Spinal cord (tissue), 10 donors: Measurements from ENCODE around the gene OR9Q1. TPM values are rescaled to one million over a fixed set of nuclear protein-coding genes. Genes with fewer than 3 reads are reported as not detected.

ENCODE experiments used
- DNase-seq, 6 donors: peaks; one replicate each; pipeline versions ENCODE4 v3.0.0 to v3.0.0-alpha.2; 2013 to 2015; ENCODE audit warnings: low spot score in 6 of 6, low read depth in 4 of 6
- H3K27ac ChIP-seq: one replicate; pipeline ENCODE4 v1.5.1; 2013; ENCODE audit warnings: low read depth, low read length, control low read depth
- H3K27me3 ChIP-seq: one replicate; pipeline ENCODE4 v1.6.1; 2013; ENCODE audit warnings: low read length; ENCODE audit not compliant: control insufficient read depth, insufficient read depth
- H3K36me3 ChIP-seq: one replicate; pipeline ENCODE4 v1.6.1; 2013; ENCODE audit warnings: low read length; ENCODE audit not compliant: control insufficient read depth, insufficient read depth
- H3K4me1 ChIP-seq: one replicate; pipeline ENCODE4 v1.6.1; 2013; ENCODE audit warnings: low read length; ENCODE audit not compliant: control insufficient read depth, insufficient read depth
- H3K4me3 ChIP-seq: one replicate; pipeline ENCODE4 v1.5.1; 2013; ENCODE audit warnings: low read depth, low read length, control low read depth
- H3K9me3 ChIP-seq: one replicate; pipeline ENCODE4 v1.6.1; 2013; ENCODE audit warnings: low read length; ENCODE audit not compliant: control insufficient read depth, insufficient read depth
- WGBS: methylation state at CpG from one replicate; pipeline ENCODE4 v1.1.5; 2013; ENCODE audit warnings: missing lambda C conversion rate; ENCODE audit not compliant: insufficient coverage; 5-methylcytosine and 5-hydroxymethylcytosine counted together
- polyA plus RNA-seq, 2 donors: library from polyadenylated mRNA; unstranded; fragments of 120-200 nt; gene quantifications; one replicate each; pipeline ENCODE4 v1.2.1, GENCODE V29; 2013; ENCODE audit not compliant: insufficient read length in 2 of 2
- total RNA-seq, 2 donors: library from RNA; depleted of rRNA in 1 of 2; stranded (reverse); fragments of 120-200 nt in 1 of 2; fragments of >200 nt in 1 of 2; gene quantifications; one replicate each; pipeline versions ENCODE4 v1.2.3 to v1.2.4, GENCODE V29; 2013 to 2014
- donor health status: healthy.

OR9Q1 gene
- total and polyA plus RNA-seq, 4 donors, result not detected

DNA sequence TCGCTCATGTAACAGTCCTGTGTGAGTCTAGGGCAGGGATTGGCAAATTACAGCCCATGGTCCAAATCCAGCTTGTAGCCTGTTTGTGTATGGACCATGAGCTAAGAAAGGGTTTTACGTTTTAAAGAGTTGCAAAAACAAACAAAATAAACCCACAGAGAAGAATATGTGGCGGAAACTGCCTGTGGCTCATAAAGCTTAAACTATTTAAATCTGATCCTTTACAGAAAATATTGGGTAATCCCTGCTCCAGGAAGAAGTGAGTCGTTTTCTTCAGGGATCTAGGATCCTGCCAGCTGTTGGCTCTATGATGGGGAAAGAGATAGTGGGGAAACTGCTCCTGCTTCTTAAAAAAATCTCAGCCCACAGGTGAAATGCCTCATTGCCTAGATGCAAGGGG is 3.7 kb downstream of the OR9Q1 start:
- 91% methylated on average over 1 of the region's 4 CpGs for WGBS
- peak overlapping the region; percentile 7 for H3K27ac ChIP-seq
- no peaks in the 10 kb centered on the region for H3K9me3 ChIP-seq

DNA sequence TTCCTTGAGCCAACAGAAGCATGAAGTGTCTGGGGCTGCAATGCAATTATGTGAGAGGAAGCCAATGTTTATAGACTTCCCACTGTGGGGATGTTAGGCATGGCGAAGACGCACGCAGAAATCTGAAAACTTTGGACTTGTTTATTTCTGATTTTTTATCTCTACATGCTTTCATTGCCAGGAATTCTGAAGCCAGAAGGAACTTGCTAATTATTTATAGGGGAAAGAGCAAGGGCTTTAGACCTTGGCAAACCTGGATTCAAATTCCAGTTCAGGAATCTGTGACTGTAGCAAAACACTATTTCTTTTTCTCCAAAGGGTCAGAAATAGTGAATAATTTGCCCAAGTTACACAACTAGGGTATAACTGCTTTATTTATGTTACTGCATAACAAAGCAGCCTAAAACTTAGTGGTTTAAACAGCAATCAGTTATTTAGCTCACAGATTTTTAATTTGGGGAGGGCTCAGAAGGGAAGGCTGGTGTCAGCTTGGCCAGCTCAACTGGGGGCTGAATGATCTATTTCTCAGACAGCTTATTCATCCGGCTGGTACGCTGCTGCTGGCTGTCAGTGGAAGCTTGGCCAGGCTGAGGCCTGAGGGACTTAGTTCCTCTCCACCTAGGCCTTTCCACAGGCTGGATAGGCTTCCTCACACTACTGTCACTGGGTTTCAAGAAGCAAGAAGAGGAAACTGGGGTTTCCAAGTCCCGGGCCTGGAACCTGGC is 5.2 kb downstream of the OR9Q1 start:
- peak in 1 of 6 donors; percentile 16 for DNase-seq
- no peaks in the 10 kb centered on the region for H3K9me3 ChIP-seq
- no peaks in the 10 kb centered on the region for H3K27me3 ChIP-seq
- H3K27ac ChIP-seq, result peak overlapping the region; percentile 52
- H3K4me3 ChIP-seq, result no peak overlapping the region
- peaks cover 19% of the 10 kb centered on the region for H3K4me1 ChIP-seq
- no peaks in the 10 kb centered on the region for H3K36me3 ChIP-seq
- WGBS, result 70% methylated on average over 2 of the region's 6 CpGs

More for the DNA sequence above, 3.7 kb downstream of the OR9Q1 start:
- Histone ChIP-seq H3K27me3 (no peaks in the 10 kb centered on the region), H3K36me3 (no peaks in the 10 kb centered on the region), H3K4me3 (no peak overlapping the region), H3K4me1 (peaks cover 19% of the 10 kb centered on the region)
- no peak for DNase-seq

DNA sequence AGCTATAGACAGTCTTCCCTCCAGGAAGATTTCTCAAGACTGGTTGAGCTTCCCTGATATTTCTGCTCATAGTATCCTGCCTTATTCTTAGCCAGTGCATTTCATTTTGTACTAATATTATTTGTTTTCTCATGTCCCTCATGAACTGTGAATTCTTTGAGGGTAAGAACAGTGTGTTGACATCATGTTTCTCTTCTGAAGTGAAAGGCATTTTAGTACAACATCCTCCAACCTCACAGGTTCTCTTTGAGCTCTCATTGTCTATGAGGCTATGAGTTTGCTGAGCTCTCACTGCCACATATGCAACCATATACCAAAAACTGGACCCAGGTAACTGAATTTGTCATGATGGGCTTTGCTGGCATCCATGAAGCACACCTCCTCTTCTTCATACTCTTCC is 7.0 kb downstream of the OR9Q1 start, which contains the start of gene OR6Q1:
Gene OR6Q1, plus strand, starts transcription at position 301 of the 400 bp plus-strand sequence. Its CDS starts 0 bp downstream, at position 301.
- H3K4me3 ChIP-seq, result no peak within 1 kb of the TSS
- H3K27me3 ChIP-seq, result no peaks in the 10 kb centered on the region
- no peak within 1 kb of the TSS for H3K27ac ChIP-seq
- DNase-seq, result no peak
- H3K4me1 ChIP-seq, result peaks cover 10% of the 10 kb centered on the region
- H3K9me3 ChIP-seq, result no peaks in the 10 kb centered on the region
- H3K36me3 ChIP-seq, result no peaks in the 10 kb centered on the region

DNA sequence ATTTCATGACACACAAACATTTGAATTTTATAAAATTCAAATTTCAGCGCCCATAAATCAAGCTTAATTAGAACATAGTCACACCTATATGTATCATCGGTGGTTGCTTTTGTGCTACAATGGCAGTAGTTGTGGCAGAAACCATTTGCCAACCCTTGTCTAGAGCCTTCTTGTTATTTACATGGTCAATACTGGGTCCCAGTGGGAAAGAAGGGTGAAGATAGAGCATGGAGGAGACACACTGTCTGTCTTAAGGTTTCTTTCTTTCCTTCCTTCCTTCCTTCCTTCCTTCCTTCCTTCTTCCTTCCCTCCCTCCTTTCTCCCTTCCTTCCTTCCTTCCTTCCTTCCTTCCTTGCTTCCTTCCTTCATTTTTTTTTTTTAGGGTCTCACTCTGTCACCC is 10.8 kb downstream of the OR9Q1 start:
- Histone ChIP-seq H3K27ac (no peak overlapping the region), H3K27me3 (no peaks in the 10 kb centered on the region), H3K4me3 (no peak overlapping the region), H3K36me3 (no peaks in the 10 kb centered on the region), H3K4me1 (no peaks in the 10 kb centered on the region), H3K9me3 (no peaks in the 10 kb centered on the region)
- no CpG with 5 or more reads among the region's 2 CpGs for WGBS
- DNase-seq, result no peak

DNA sequence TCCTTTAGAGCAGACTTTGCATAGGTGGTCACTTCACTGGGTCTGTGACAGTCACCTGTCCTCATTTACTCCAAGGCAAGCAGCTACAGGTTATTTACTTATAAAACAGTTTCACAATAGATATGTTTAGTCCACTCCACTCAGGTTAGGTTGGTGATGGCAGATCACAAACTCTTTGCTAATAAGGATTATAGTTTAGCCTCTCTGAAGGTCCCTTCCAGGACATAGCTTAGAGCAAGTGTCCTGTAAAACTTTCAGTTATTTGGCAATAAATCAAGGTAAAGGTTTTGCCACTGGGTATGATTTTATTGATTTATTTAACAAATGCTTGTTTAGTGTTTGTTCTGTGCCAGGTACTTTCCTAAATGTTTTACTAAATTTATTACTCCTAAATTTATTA is 15.9 kb downstream of the OR9Q1 start:
- no peak for DNase-seq
- Histone ChIP-seq H3K27me3 (no peaks in the 10 kb centered on the region), H3K27ac (no peak overlapping the region), H3K9me3 (no peaks in the 10 kb centered on the region), H3K36me3 (no peaks in the 10 kb centered on the region), H3K4me3 (no peak overlapping the region), H3K4me1 (no peaks in the 10 kb centered on the region)

DNA sequence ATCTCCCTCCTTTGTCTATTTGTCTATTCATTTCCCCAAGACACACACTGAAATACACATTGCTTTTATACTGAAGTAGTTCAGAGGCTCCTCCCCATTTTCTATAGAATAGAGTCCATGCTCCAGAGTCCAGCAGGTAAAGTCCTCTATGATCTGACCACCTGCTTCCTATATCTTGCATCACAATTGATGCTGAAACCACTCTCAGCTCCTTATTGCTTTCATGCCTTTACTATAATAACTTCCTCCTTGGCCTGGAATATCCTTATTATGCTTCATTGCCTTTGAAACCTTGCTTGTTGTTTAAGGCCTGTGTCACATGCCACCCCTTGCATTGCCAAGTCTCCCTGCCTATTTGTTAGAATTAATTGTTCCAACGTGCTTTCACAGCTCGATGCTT is 19.7 kb downstream of the OR9Q1 start:
- no peaks in the 10 kb centered on the region for H3K27me3 ChIP-seq
- H3K4me1 ChIP-seq, result no peaks in the 10 kb centered on the region
- WGBS, result no CpG with 5 or more reads among the region's 2 CpGs
- no peak for DNase-seq
- no peak overlapping the region for H3K27ac ChIP-seq
- H3K36me3 ChIP-seq, result no peaks in the 10 kb centered on the region
- H3K9me3 ChIP-seq, result no peaks in the 10 kb centered on the region
- H3K4me3 ChIP-seq, result no peak overlapping the region

DNA sequence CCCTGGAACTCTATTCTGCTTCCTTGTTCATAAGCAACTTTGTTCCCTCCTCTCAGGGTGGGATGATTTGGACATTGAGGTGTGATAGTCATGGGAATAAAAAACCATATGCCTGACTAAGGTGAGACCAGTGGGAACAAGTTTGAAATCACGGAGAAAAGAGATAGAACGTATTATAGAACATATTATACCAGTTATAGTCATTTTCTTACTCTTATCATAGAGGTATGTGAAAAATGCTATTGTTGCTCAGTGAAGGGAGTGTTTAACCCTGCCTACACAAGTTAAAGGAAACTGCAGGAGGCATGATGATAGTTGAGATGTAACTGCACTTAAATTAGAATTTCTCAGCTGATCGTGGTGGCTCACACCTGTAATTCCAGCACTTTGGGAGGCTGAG is 22.6 kb downstream of the OR9Q1 start:
- DNase-seq, result no peak
- Histone ChIP-seq H3K27me3 (no peaks in the 10 kb centered on the region), H3K4me3 (no peak overlapping the region), H3K4me1 (no peaks in the 10 kb centered on the region), H3K36me3 (no peaks in the 10 kb centered on the region), H3K9me3 (peaks cover 1% of the 10 kb centered on the region), H3K27ac (no peak overlapping the region)
- WGBS, result 83% methylated on average over 1 of the region's 3 CpGs

DNA sequence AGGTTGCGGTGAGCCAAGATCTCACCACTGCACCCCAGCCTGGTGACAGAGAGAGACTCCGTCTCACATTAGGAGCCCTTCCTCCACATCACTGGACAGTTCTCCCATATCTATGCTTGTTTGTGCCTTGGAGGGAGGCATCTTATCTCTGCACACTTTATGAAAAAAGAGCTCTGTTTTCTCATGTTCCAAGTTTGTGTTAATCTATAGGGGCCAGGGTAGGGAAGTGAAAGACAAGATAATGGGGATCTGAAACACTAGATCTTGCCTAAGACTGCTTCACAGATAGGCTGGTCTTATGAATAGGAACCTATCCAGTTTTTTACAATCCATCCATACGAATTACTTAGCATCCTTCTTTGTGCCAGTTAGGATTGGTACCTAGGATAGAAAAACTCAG is 24.1 kb downstream of the OR9Q1 start:
- H3K27ac ChIP-seq, result no peak overlapping the region

DNA sequence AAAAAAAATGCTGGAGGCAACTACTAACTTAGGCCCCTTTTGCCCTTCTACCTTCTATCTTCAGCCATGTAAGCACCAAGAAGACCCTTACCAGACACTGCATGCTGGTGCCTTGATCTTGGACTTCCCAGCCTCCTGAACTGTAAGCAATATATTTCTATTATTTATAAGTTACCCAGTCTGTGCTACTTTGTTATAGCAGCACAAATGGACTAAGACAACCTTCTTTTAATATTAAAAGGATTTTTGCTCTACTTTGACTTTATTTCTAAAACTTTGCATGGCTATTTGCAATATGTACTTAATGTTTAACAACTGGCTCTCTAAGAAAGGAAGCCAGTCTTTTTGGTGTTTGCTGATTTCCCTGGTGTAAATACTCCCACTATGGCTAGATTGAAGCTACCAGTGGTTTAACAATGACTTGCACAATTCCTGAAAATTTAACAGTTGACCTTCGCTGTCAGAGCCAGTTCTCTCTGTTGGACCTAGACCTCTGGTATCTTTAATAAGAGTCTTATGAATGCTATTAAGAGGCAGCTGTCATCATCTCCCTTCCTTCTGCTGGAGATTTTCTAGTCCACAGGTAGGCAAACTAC is 32.2 kb downstream of the OR9Q1 start:
- Histone ChIP-seq H3K27me3 (no peaks in the 10 kb centered on the region), H3K36me3 (no peaks in the 10 kb centered on the region), H3K9me3 (no peaks in the 10 kb centered on the region), H3K4me3 (no peak overlapping the region), H3K27ac (no peak overlapping the region), H3K4me1 (peaks cover 8% of the 10 kb centered on the region)
- no CpG with 5 or more reads among the region's 1 CpG for WGBS
- DNase-seq, result no peak

More for the DNA sequence above, 24.1 kb downstream of the OR9Q1 start:
- no CpG with 5 or more reads among the region's 3 CpGs for WGBS
- H3K4me1 ChIP-seq, result no peaks in the 10 kb centered on the region
- no peaks in the 10 kb centered on the region for H3K36me3 ChIP-seq
- H3K27me3 ChIP-seq, result no peaks in the 10 kb centered on the region
- no peak overlapping the region for H3K4me3 ChIP-seq
- H3K9me3 ChIP-seq, result peaks cover 1% of the 10 kb centered on the region
- DNase-seq, result no peak

DNA sequence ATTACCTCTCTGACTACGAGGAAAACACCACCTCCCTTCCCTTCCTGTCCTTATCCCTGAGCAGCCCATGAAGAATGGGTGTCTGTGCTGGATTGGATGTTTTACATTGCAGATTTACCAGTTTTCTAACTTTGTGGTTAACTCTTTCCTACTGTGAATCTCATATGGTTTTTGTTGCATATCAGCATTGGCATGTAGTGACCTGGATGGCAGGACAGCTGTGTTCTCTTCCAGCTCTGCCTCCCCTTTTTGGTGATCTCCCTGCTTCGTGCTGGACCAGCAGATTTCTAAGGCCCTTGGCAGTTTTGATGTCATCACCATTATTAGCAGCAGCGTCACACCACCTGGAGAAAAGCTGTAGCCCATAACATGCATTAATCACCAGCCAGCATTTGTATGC is 33.8 kb downstream of the OR9Q1 start:
- peaks cover 8% of the 10 kb centered on the region for H3K4me1 ChIP-seq
- H3K36me3 ChIP-seq, result no peaks in the 10 kb centered on the region
- no peaks in the 10 kb centered on the region for H3K27me3 ChIP-seq
- no peak overlapping the region for H3K4me3 ChIP-seq
- no peak overlapping the region for H3K27ac ChIP-seq
- no peak for DNase-seq
- no peaks in the 10 kb centered on the region for H3K9me3 ChIP-seq
- WGBS, result 90% methylated on average over 2 of the region's 3 CpGs
